Activated naive CD4-positive, alpha-beta T cell treated with anti-CD3 and anti-CD28 coated beads, Interleukin-2, amount 10 ng/mL, durations not matched to agents 7 days and 5 days (primary cell): ENCODE results near the gene PHOSPHO1.
A peak's percentile ranks its signal among the peaks of the same experiment; 100 is the strongest.

Experiments
- CTCF ChIA-PET: fragments of 350-600 bp; sonication (Branson Sonifier 250); formaldehyde crosslinking; loops from one replicate; lab custom pipeline; 2021; ENCODE audit warnings: antibody characterized with exemption; lab: Charles Lee
- DNase-seq: peaks from one replicate; pipeline ENCODE4 v3.0.0-alpha.2; 2020
- H3K27ac Mint-ChIP-seq: one replicate; pipeline ENCODE4 v1.8.0; 2021; ENCODE audit warnings: mild to moderate bottlenecking, moderate library complexity, mixed read lengths
- H3K27me3 Mint-ChIP-seq: one replicate; pipeline ENCODE4 v1.8.0; 2021; ENCODE audit warnings: mild to moderate bottlenecking, mixed read lengths
- H3K36me3 Mint-ChIP-seq: one replicate; pipeline ENCODE4 v1.8.0; 2021; ENCODE audit warnings: mixed read lengths
- H3K4me1 Mint-ChIP-seq: one replicate; pipeline ENCODE4 v1.8.0; 2021; ENCODE audit warnings: mixed read lengths
- H3K4me3 Mint-ChIP-seq: one replicate; pipeline ENCODE4 v1.8.0; 2021; ENCODE audit warnings: mild to moderate bottlenecking, moderate library complexity, mixed read lengths
- H3K9me3 Mint-ChIP-seq: one replicate; pipeline ENCODE4 v1.8.0; 2021; ENCODE audit warnings: mixed read lengths

Gene PHOSPHO1

GRCh38 chr17:49219987-49220386, 10.6 kb downstream of the PHOSPHO1 start:
- H3K27ac Mint-ChIP-seq = no peak overlapping the region
- peaks cover 82% of the 10 kb centered on the region for H3K4me1 Mint-ChIP-seq
- peaks cover 58% of the 10 kb centered on the region for H3K36me3 Mint-ChIP-seq
- H3K4me3 Mint-ChIP-seq = no peak overlapping the region
- no peak for DNase-seq
- H3K27me3 Mint-ChIP-seq = peaks cover 26% of the 10 kb centered on the region
- CTCF ChIA-PET = no interaction called here
- no peaks in the 10 kb centered on the region for H3K9me3 Mint-ChIP-seq

GRCh38 chr17:49218941-49219913, 11.4 kb downstream of the PHOSPHO1 start:
- peak overlapping the region; percentile 31 for H3K4me3 Mint-ChIP-seq
- H3K36me3 Mint-ChIP-seq = peaks cover 61% of the 10 kb centered on the region
- H3K27me3 Mint-ChIP-seq = peaks cover 18% of the 10 kb centered on the region
- H3K27ac Mint-ChIP-seq = peak overlapping the region; percentile 96
- DNase-seq = peak; percentile 63
- no peaks in the 10 kb centered on the region for H3K9me3 Mint-ChIP-seq
- H3K4me1 Mint-ChIP-seq = peaks cover 81% of the 10 kb centered on the region
- CTCF ChIA-PET = interaction anchor here (1.2 kb wide), 1 partner anchor 29 kb away, joined by 4 read pairs; no protein-coding TSS in a partner anchor

- H3K4me3 Mint-ChIP-seq = peak overlapping the region; percentile 68
- H3K27ac Mint-ChIP-seq = peak overlapping the region; percentile 96
- DNase-seq = peak; percentile 83
- peaks cover 81% of the 10 kb centered on the region for H3K4me1 Mint-ChIP-seq
- CTCF ChIA-PET = interaction anchor here (1.2 to 2.1 kb wide), 2 partner anchors 8 to 27 kb away, joined by 4 to 8 read pairs; no protein-coding TSS in a partner anchor
- peaks cover 4% of the 10 kb centered on the region for H3K27me3 Mint-ChIP-seq
- no peaks in the 10 kb centered on the region for H3K9me3 Mint-ChIP-seq
- H3K36me3 Mint-ChIP-seq = peaks cover 63% of the 10 kb centered on the region
Measured at GRCh38 chr17:49217651-49218413, 12.8 kb downstream of the PHOSPHO1 start.

GRCh38 chr17:49216953-49217650, 13.5 kb downstream of the PHOSPHO1 start:
- Mint-ChIP-seq H3K4me3 (no peak overlapping the region), H3K9me3 (no peaks in the 10 kb centered on the region), H3K27me3 (no peaks in the 10 kb centered on the region), H3K27ac (peak overlapping the region; percentile 78), H3K4me1 (peaks cover 82% of the 10 kb centered on the region), H3K36me3 (peaks cover 59% of the 10 kb centered on the region)
- DNase-seq = no peak
- CTCF ChIA-PET = interaction anchor here (2.1 kb wide), 1 partner anchor 9 kb away, joined by 8 read pairs; no protein-coding TSS in a partner anchor

GRCh38 chr17:49216482-49216881, 14.1 kb downstream of the PHOSPHO1 start:
- peak overlapping the region; percentile 87 for H3K27ac Mint-ChIP-seq
- H3K4me3 Mint-ChIP-seq = peak overlapping the region; percentile 39
- H3K36me3 Mint-ChIP-seq = peaks cover 55% of the 10 kb centered on the region
- H3K27me3 Mint-ChIP-seq = no peaks in the 10 kb centered on the region
- CTCF ChIA-PET = interaction anchor here (2.1 kb wide), 1 partner anchor 10 kb away, joined by 8 read pairs; no protein-coding TSS in a partner anchor
- no peak for DNase-seq
- H3K4me1 Mint-ChIP-seq = peaks cover 84% of the 10 kb centered on the region
- H3K9me3 Mint-ChIP-seq = no peaks in the 10 kb centered on the region

- peaks cover 55% of the 10 kb centered on the region for H3K36me3 Mint-ChIP-seq
- peaks cover 91% of the 10 kb centered on the region for H3K4me1 Mint-ChIP-seq
- no peaks in the 10 kb centered on the region for H3K9me3 Mint-ChIP-seq
- peak overlapping the region; percentile 32 for H3K4me3 Mint-ChIP-seq
- no peak for DNase-seq
- CTCF ChIA-PET = interaction anchor here (0.9 to 1.5 kb wide), 2 partner anchors 10 to 12 kb away, joined by 3 to 9 read pairs; no protein-coding TSS in a partner anchor
- H3K27ac Mint-ChIP-seq = peak overlapping the region; percentile 34
- no peaks in the 10 kb centered on the region for H3K27me3 Mint-ChIP-seq
Measured at GRCh38 chr17:49214676-49215360, 15.8 kb downstream of the PHOSPHO1 start.

- peaks cover 91% of the 10 kb centered on the region for H3K4me1 Mint-ChIP-seq
- DNase-seq = no peak
- peak overlapping the region; percentile 11 for H3K27ac Mint-ChIP-seq
- peaks cover 46% of the 10 kb centered on the region for H3K36me3 Mint-ChIP-seq
- H3K9me3 Mint-ChIP-seq = no peaks in the 10 kb centered on the region
- no peaks in the 10 kb centered on the region for H3K27me3 Mint-ChIP-seq
- H3K4me3 Mint-ChIP-seq = peak overlapping the region; percentile 24
- CTCF ChIA-PET = interaction anchor here (2.1 to 3.1 kb wide), 3 partner anchors 8 to 14 kb away, joined by 7 to 15 read pairs (median 9); no protein-coding TSS in a partner anchor
Measured at GRCh38 chr17:49213847-49214246, 16.7 kb downstream of the PHOSPHO1 start.

GRCh38 chr17:49213399-49213798, 17.2 kb downstream of the PHOSPHO1 start:
- H3K27ac Mint-ChIP-seq = no peak overlapping the region
- peaks cover 45% of the 10 kb centered on the region for H3K36me3 Mint-ChIP-seq
- no peaks in the 10 kb centered on the region for H3K27me3 Mint-ChIP-seq
- no peaks in the 10 kb centered on the region for H3K9me3 Mint-ChIP-seq
- peak overlapping the region; percentile 24 for H3K4me3 Mint-ChIP-seq
- H3K4me1 Mint-ChIP-seq = peaks cover 90% of the 10 kb centered on the region
- DNase-seq = no peak
- CTCF ChIA-PET = interaction anchor here (0.9 to 3.1 kb wide), 4 partner anchors 9 to 14 kb away, joined by 3 to 15 read pairs (median 8); no protein-coding TSS in a partner anchor

- Mint-ChIP-seq H3K4me3 (peak within 1 kb of the TSS; percentile 93), H3K27ac (peak within 1 kb of the TSS; percentile 86), H3K9me3 (no peaks in the 10 kb centered on the region), H3K4me1 (peaks cover 67% of the 10 kb centered on the region), H3K36me3 (peaks cover 26% of the 10 kb centered on the region), H3K27me3 (no peaks in the 10 kb centered on the region)
- CTCF ChIA-PET = interaction anchor here (1.0 to 2.9 kb wide), 4 partner anchors 14 to 19 kb away, joined by 4 to 13 read pairs (median 4); no protein-coding TSS in a partner anchor
- peak; percentile 80 for DNase-seq
Measured at GRCh38 chr17:49210158-49211029, 20.2 kb downstream of the PHOSPHO1 start, which contains the start of the genes ABI3 and GNGT2. Gene ABI3 (plus strand): TSS chr17:49210707. CDS start chr17:49210725, 18 bp downstream. Gene GNGT2 (minus strand): TSS chr17:49210574. CDS start chr17:49207422, 3,152 bp downstream.

- CTCF ChIA-PET = interaction anchor here (1.3 to 2.9 kb wide), 5 partner anchors 11 to 20 kb away, joined by 4 to 13 read pairs (median 5); no protein-coding TSS in a partner anchor
- no peak for DNase-seq
- H3K4me3 Mint-ChIP-seq = peak overlapping the region; percentile 93
- H3K4me1 Mint-ChIP-seq = peaks cover 56% of the 10 kb centered on the region
- peaks cover 18% of the 10 kb centered on the region for H3K36me3 Mint-ChIP-seq
- H3K9me3 Mint-ChIP-seq = no peaks in the 10 kb centered on the region
- peak overlapping the region; percentile 64 for H3K27ac Mint-ChIP-seq
- peaks cover under 1% of the 10 kb centered on the region for H3K27me3 Mint-ChIP-seq
Measured at GRCh38 chr17:49209061-49209571, 21.5 kb downstream of the PHOSPHO1 start.

- peaks cover 13% of the 10 kb centered on the region for H3K27me3 Mint-ChIP-seq
- no peaks in the 10 kb centered on the region for H3K9me3 Mint-ChIP-seq
- peaks cover 14% of the 10 kb centered on the region for H3K4me1 Mint-ChIP-seq
- no peak overlapping the region for H3K27ac Mint-ChIP-seq
- CTCF ChIA-PET = no interaction called here
- no peak overlapping the region for H3K4me3 Mint-ChIP-seq
- DNase-seq = no peak
- H3K36me3 Mint-ChIP-seq = no peaks in the 10 kb centered on the region
Measured at GRCh38 chr17:49204516-49204915, 26.1 kb downstream of the PHOSPHO1 start.

- Mint-ChIP-seq H3K27ac (no peak overlapping the region), H3K4me3 (no peak overlapping the region), H3K27me3 (peaks cover 13% of the 10 kb centered on the region), H3K4me1 (peaks cover 7% of the 10 kb centered on the region), H3K9me3 (no peaks in the 10 kb centered on the region), H3K36me3 (no peaks in the 10 kb centered on the region)
- CTCF ChIA-PET = interaction anchor here (0.6 kb wide), 1 partner anchor 11 kb away, joined by 3 read pairs; no protein-coding TSS in a partner anchor
- DNase-seq = no peak
Measured at GRCh38 chr17:49203796-49204195, 26.8 kb downstream of the PHOSPHO1 start.
